Central memory CD8-positive, alpha-beta T cell (primary cell): ENCODE results near the gene TRAK1.
"Not testable (repeated sequence)": the region's sequence is repeated elsewhere in the genome, so short reads cannot be mapped to it uniquely, and the experiment has no call there.

Experiments
- ATAC-seq: fragments of 150-1000 bp; cut with Tn5 transposase; replicated peaks from 2 replicates; pipeline ENCODE4 v1.10.0; 2022; ENCODE audit warnings: mild to moderate bottlenecking, moderate FRiP score, moderate number of reproducible peaks; ENCODE audit not compliant: poor library complexity, severe bottlenecking; ENCODE audit errors: extremely low read depth
- DNase-seq, 2 donors: peaks; one replicate each; pipeline ENCODE4 v3.0.0; 2021; ENCODE audit warnings: low spot score in 2 of 2
- H3K27ac Mint-ChIP-seq: one replicate; pipeline ENCODE4 v1.8.0; 2022; ENCODE audit warnings: low read depth, mild to moderate bottlenecking, moderate library complexity, mixed read lengths
- H3K27me3 Mint-ChIP-seq: one replicate; pipeline ENCODE4 v1.8.0; 2022; ENCODE audit warnings: mixed read lengths
- H3K36me3 Mint-ChIP-seq: one replicate; pipeline ENCODE4 v1.8.0; 2022; ENCODE audit warnings: mild to moderate bottlenecking, moderate library complexity, mixed read lengths; ENCODE audit not compliant: insufficient read depth
- H3K4me1 Mint-ChIP-seq: one replicate; pipeline ENCODE4 v1.8.0; 2022; ENCODE audit warnings: mixed read lengths
- H3K4me3 Mint-ChIP-seq: one replicate; pipeline ENCODE4 v1.8.0; 2022; ENCODE audit warnings: mild to moderate bottlenecking, moderate library complexity, mixed read lengths
- H3K9me3 Mint-ChIP-seq: one replicate; pipeline ENCODE4 v1.8.0; 2022; ENCODE audit warnings: mixed read lengths

The TRAK1 gene, protein sequence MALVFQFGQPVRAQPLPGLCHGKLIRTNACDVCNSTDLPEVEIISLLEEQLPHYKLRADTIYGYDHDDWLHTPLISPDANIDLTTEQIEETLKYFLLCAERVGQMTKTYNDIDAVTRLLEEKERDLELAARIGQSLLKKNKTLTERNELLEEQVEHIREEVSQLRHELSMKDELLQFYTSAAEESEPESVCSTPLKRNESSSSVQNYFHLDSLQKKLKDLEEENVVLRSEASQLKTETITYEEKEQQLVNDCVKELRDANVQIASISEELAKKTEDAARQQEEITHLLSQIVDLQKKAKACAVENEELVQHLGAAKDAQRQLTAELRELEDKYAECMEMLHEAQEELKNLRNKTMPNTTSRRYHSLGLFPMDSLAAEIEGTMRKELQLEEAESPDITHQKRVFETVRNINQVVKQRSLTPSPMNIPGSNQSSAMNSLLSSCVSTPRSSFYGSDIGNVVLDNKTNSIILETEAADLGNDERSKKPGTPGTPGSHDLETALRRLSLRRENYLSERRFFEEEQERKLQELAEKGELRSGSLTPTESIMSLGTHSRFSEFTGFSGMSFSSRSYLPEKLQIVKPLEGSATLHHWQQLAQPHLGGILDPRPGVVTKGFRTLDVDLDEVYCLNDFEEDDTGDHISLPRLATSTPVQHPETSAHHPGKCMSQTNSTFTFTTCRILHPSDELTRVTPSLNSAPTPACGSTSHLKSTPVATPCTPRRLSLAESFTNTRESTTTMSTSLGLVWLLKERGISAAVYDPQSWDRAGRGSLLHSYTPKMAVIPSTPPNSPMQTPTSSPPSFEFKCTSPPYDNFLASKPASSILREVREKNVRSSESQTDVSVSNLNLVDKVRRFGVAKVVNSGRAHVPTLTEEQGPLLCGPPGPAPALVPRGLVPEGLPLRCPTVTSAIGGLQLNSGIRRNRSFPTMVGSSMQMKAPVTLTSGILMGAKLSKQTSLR

DNA sequence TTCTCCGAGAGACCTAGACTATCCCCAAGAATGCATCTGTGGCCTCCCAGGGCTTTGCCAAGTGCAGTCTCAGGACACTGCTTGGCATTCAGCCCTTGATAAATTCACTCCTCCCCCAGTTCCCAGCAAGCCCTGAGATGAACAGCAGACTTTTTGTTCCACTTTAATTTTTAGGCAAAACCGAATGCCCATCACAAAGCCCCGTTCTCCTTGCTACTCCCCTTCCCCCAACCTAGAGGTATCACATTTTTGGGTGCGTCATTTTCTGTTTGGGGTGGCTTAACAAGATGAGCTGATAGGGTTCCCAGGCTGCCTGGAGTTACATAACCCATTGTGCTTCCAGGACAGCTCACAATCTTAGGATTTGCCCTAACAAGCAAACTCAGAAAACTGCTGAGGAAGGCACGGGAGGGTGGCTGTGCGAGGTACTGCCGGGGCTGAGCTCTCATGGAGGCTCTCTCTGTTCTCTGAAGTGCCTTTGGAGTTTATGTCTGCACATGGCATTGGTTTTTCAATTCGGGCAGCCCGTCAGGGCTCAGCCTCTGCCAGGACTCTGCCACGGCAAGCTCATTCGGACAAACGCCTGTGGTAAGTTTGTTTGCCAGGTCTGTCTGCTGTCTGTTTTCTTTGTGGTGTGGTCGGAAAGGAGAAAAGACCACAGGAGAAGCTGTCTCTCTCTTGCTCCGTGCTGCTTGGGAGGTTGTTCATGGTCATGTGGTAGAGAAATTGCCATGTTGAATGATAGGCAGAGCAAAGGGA, at the start of gene TRAK1:
TRAK1 (plus strand) TSS at position 385 of the 759 bp plus-strand sequence; CDS start at position 498, 113 bp downstream.
- Mint-ChIP-seq H3K4me3 (peak within 1 kb of the TSS; percentile 3), H3K4me1 (peaks cover 33% of the 10 kb centered on the region), H3K27me3 (no peaks in the 10 kb centered on the region), H3K36me3 (peaks cover 9% of the 10 kb centered on the region), H3K27ac (peak within 1 kb of the TSS; percentile 38), H3K9me3 (no peaks in the 10 kb centered on the region)
- ATAC-seq (no peak), DNase-seq (no peak)

DNA sequence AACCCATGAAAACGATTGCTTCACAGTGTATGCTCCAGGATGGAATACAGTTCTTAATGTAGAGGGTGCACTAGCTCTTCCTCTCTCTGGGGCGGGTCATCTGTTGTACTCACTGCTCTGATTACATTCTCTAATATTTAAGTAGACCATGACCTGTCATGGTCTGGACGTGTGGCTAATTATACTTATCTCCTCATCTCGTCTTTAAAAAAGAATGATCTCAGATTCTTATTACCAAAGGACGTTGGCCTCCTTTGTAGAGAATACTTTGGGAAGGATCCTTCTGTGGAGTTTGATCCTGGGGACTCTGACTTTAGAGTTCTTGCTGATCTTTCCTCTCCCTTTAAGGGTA, 48.4 kb upstream of the TRAK1 start:
- Mint-ChIP-seq H3K9me3 (no peaks in the 10 kb centered on the region), H3K36me3 (no peaks in the 10 kb centered on the region), H3K4me1 (peaks cover 31% of the 10 kb centered on the region), H3K27ac (no peak overlapping the region), H3K27me3 (no peaks in the 10 kb centered on the region), H3K4me3 (no peak overlapping the region)
- ATAC-seq (no peak), DNase-seq (no peak)

DNA sequence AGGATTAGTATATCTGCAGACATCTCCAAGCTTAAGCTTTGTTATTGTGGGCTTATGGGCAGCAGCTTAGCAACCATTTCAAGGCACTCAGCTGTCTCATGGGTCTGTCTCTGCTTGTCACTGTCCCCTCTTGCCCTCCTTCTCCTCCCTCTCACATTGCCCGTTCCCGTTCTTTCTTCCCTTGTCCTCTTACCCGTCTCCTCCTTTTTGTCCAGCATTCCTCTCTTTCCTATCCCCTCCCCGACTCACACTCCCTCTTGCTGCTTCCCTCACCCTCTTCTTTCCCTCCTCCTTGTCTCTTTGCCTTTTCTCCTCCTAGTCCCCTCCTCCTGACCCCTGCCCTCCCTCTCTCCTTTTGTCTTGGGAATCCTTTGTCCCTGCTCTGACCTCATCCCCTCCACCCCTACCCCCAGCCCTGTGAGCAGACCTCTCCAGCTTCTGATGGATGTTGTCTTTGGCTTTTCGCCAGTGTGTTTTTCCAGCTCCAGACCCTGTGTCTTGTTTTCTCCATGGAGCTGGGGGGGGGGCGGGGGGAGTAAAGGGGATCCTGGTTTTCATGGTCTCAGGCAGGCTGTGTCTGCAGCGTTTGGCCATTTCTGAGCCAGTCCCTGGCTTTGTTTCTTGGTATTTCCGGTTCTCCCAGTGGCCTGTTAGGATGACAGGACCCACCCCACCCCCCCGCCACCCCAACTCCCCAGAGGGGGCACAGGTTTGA, 47.9 kb upstream of the TRAK1 start:
- H3K9me3 Mint-ChIP-seq: no peaks in the 10 kb centered on the region
- no peaks in the 10 kb centered on the region for H3K36me3 Mint-ChIP-seq
- no peak overlapping the region for H3K4me3 Mint-ChIP-seq
- no peak overlapping the region for H3K27ac Mint-ChIP-seq
- H3K27me3 Mint-ChIP-seq: no peaks in the 10 kb centered on the region
- DNase-seq: no peak
- ATAC-seq: no peak
- H3K4me1 Mint-ChIP-seq: peaks cover 34% of the 10 kb centered on the region

DNA sequence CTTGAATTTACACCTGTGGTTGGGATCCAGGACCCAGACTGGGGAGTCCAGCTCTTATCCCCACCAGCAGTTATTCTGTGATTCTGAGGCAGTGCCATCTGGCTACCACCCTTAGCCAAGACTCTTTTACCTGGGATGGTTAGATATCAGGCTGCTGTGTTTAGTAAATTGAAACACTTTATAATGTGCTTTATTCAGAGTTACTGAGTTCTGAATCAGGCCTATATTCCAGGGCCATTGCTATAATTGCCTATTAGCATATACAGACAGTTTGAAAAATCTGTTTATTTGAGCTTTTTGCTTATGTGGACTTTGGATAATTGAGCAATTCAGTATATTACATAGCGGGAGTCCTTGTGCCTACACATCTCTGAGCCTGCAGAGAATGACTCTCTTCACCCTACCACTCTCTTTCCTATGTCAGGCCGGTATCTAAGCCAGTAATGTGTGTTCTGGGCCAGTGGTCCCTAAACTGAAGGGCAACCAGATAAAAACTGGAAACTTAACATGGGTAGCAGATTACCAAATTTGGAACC, 45.4 kb upstream of the TRAK1 start:
- H3K36me3 Mint-ChIP-seq: no peaks in the 10 kb centered on the region
- no peak overlapping the region for H3K27ac Mint-ChIP-seq
- no peaks in the 10 kb centered on the region for H3K9me3 Mint-ChIP-seq
- ATAC-seq (no peak), DNase-seq (no peak)
- H3K4me3 Mint-ChIP-seq: no peak overlapping the region
- H3K4me1 Mint-ChIP-seq: peaks cover 41% of the 10 kb centered on the region
- H3K27me3 Mint-ChIP-seq: no peaks in the 10 kb centered on the region

DNA sequence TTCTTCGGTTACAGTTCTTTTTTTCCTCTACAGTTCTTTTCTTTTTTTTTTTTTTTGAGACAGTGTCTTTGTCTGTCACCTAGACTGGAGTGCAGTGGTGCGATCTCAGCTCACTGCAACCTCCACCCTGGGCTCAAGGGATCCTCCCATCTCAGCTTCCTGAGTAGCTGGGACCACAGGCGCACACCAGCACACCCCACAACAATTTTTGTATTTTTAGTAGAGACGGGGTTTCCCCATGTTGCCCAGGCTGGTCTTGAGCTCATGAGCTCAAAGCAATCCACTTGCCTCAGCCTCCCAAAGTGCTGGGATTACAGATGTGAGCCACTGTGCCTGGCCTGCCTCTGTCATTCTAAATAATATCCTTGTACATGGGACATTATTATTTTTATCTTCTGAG, 42.6 kb upstream of the TRAK1 start:
- H3K27me3 Mint-ChIP-seq, H3K36me3 Mint-ChIP-seq, H3K9me3 Mint-ChIP-seq: not testable (repeated sequence)
- peak overlapping the region; percentile 34 for H3K4me3 Mint-ChIP-seq
- peak overlapping the region; percentile 92 for H3K27ac Mint-ChIP-seq
- peak in 1 of 2 donors; percentile 30 for DNase-seq
- ATAC-seq: peak; percentile 93
- peaks cover 48% of the 10 kb centered on the region for H3K4me1 Mint-ChIP-seq

DNA sequence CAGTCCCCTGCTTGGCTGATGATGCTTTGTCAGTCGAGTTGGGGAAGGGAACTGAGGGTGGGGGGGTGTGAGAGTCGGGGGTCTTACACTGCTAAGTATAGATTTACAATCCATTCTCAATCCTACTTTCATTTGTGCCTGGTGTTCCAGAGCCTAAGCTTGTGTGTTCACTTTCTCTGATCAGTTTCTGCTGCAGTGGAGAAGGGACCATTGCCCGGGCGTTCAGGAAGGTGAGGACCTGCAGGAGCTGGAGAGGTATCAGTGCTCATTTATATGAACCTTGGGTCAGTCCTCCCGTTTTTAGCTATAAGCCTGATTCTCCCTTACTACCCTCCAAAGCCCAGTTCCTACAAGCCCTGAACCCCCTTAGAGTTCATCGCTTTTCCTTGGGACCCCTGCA, 41.0 kb upstream of the TRAK1 start:
- H3K36me3 Mint-ChIP-seq: no peaks in the 10 kb centered on the region
- H3K27me3 Mint-ChIP-seq: no peaks in the 10 kb centered on the region
- no peak overlapping the region for H3K27ac Mint-ChIP-seq
- no peak for DNase-seq
- peaks cover 49% of the 10 kb centered on the region for H3K4me1 Mint-ChIP-seq
- ATAC-seq: no peak
- no peak overlapping the region for H3K4me3 Mint-ChIP-seq
- H3K9me3 Mint-ChIP-seq: no peaks in the 10 kb centered on the region

DNA sequence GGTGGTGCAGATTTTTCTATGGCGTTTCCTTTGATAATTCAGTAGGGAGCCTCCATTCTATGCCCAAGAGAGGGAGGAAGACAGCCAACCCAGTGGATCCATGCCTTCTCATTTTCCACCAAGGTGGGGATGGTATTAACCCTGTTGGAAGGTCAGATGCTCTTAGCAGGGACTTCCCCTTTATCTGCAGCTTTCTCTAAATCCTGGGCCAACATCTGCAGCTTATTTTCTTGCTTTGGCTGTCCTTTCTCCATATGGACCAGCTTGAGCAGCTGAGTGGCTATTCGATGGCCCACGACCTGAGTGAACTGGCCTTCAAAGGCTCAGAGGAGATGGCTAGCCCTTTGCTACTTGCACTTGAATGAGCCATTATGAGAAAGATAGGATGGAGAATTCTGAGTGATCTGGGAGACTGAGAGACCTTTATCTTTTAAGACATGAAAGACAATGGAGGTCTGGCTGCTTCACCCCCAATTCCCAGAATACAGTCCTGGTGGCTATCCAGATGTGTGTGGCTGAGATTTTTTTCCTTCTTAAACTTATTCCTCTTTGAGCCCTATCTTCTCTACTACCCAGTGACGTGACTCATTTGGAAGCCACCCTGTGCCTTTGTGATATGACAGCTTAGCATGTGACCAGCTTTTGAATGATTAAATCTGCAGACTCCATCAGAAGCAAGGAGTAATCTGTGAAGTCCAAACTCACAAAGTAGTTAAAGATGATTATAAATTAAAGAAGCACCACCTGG, 39.6 kb upstream of the TRAK1 start:
- ATAC-seq: no peak
- Mint-ChIP-seq H3K4me3 (no peak overlapping the region), H3K36me3 (no peaks in the 10 kb centered on the region), H3K27ac (no peak overlapping the region), H3K9me3 (no peaks in the 10 kb centered on the region), H3K27me3 (no peaks in the 10 kb centered on the region), H3K4me1 (peaks cover 49% of the 10 kb centered on the region)
- no peak for DNase-seq

DNA sequence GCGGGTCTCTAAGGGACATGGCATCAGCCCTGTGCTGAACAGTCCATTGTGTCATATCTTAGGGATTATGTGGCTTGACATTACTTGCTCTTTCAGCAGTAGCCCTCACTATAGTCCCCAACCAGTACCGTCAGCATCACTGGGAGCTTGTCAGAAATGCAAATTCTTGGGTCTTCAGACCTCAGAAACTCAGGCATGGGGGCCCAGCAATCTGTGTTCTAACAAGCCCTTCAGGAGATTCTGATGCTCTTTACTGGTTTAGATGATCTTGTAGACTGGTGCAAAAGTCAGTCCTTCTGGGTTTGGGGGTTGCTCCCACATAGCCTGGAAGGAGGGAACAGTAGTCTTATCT, 39.0 kb upstream of the TRAK1 start:
- H3K36me3 Mint-ChIP-seq: no peaks in the 10 kb centered on the region
- H3K27ac Mint-ChIP-seq: no peak overlapping the region
- ATAC-seq (no peak), DNase-seq (no peak)
- H3K9me3 Mint-ChIP-seq: no peaks in the 10 kb centered on the region
- peaks cover 49% of the 10 kb centered on the region for H3K4me1 Mint-ChIP-seq
- no peak overlapping the region for H3K4me3 Mint-ChIP-seq
- H3K27me3 Mint-ChIP-seq: no peaks in the 10 kb centered on the region

DNA sequence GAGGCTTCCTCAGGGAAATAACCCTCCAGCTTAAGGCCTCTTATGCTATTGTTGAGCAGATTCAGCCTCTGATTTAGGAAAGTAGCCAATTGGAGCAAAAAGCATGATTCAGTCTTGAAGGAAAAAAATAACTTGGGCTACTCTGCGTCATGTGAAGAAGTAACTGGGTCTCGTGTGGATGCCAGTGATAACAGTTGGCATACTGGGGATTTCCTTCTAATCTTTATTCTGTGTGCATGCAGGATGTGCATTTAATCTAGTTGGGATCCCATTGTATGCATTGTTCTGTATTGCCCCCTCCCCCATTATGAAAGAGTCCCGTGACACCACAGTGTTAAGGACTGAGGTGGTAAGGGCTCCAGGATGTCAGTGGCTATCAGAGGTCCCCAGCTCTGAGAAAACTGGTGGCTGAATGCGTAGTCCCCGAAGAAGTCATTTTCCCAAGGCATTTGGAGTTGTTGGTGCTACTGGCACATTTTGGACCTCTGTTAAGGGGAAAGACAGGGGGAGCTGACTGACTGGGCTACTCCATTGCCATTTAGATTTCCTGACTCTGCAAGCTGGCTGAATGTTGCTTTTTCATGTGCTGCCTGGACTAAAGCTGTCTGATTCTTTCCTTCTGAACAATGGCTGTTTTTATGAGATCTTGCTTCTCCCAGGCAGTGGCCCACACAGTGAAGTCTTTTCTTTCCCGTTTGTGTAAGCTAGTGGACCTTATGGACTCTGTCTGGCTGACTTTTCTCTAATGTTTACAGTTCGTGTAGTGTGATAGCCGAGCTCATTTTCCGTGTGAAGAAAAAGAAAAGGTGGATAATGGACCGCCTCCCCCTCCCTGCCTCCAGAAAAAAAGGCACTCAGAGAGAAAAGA, 38.4 kb upstream of the TRAK1 start:
- ATAC-seq: no peak
- Mint-ChIP-seq H3K36me3 (no peaks in the 10 kb centered on the region), H3K4me3 (no peak overlapping the region), H3K4me1 (peaks cover 44% of the 10 kb centered on the region), H3K9me3 (no peaks in the 10 kb centered on the region), H3K27me3 (no peaks in the 10 kb centered on the region), H3K27ac (no peak overlapping the region)
- DNase-seq: no peak

DNA sequence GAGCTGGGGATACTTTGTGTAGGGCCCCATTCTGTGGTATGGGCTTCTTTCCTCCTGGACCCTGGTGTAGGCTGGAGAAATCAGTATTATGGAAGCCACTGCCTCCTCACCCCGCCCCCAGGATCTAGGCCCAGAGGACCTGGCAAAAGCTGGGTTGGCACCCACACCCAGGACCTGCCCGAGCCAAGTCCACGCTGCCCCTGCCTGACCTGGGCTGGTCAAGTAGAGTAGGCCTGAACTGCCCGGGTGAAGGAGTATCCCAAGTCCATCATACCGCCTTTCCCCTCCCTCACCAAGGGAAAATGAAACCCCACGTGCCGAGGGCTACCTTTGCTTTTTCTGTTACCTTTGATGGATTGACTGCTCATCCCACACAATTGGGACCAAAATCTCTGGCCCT, 37.7 kb upstream of the TRAK1 start:
- no peaks in the 10 kb centered on the region for H3K27me3 Mint-ChIP-seq
- H3K9me3 Mint-ChIP-seq: no peaks in the 10 kb centered on the region
- DNase-seq (no peak), ATAC-seq (no peak)
- H3K27ac Mint-ChIP-seq: no peak overlapping the region
- H3K4me3 Mint-ChIP-seq: no peak overlapping the region
- H3K4me1 Mint-ChIP-seq: peaks cover 37% of the 10 kb centered on the region
- no peaks in the 10 kb centered on the region for H3K36me3 Mint-ChIP-seq

DNA sequence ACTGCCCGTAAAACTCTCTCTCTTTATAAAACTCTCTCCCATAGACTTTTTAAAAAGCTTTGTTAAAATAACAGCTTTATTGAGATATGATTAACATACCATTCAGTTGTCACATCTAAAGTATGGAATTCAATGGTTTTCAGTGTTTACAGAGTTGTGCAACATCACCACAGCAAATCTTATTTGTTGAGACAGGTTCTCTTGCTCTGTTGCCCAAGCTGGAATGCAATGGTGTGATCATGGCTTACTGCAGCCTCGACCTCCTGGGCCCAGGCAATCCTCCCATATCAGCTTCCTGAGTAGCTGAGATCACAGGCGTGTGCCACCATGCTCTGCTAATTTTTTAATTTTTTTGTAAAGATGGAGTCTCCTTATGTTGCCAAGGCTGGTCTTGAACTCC, 35.9 kb upstream of the TRAK1 start:
- Mint-ChIP-seq H3K4me1 (peaks cover 35% of the 10 kb centered on the region), H3K27me3 (no peaks in the 10 kb centered on the region), H3K9me3 (no peaks in the 10 kb centered on the region), H3K36me3 (peaks cover 1% of the 10 kb centered on the region), H3K27ac (no peak overlapping the region), H3K4me3 (no peak overlapping the region)
- no peak for DNase-seq
- ATAC-seq: no peak
